ENCODE measurements around the gene SLC12A4.

Gene SLC12A4

GRCh38 chr16:67931712-67932461, 36.5 kb downstream of the SLC12A4 start, which contains the start of gene CTRL:
CTRL (minus strand) TSS chr16:67931862; CDS start chr16:67931852, 10 bp downstream.
- no peak for TF ChIP-seq CTCF (IDR thresholded peaks at IDR 0.05)

GRCh38 chr16:67930678-67931211, 37.7 kb downstream of the SLC12A4 start:
- no peak for TF ChIP-seq CTCF (IDR thresholded peaks at IDR 0.05)

GRCh38 chr16:67930191-67930590, 38.2 kb downstream of the SLC12A4 start:
- no peak for TF ChIP-seq CTCF (IDR thresholded peaks at IDR 0.05)

GRCh38 chr16:67928561-67929364, 39.7 kb downstream of the SLC12A4 start:
- TF ChIP-seq CTCF (IDR thresholded peaks at IDR 0.05): peak; percentile 91

GRCh38 chr16:67928147-67928546, 40.3 kb downstream of the SLC12A4 start:
- no peak for TF ChIP-seq CTCF (IDR thresholded peaks at IDR 0.05)

- TF ChIP-seq CTCF (IDR thresholded peaks at IDR 0.05): no peak
Measured at GRCh38 chr16:67927131-67927941, 41.1 kb downstream of the SLC12A4 start.

- no peak for TF ChIP-seq CTCF (IDR thresholded peaks at IDR 0.05)
Measured at GRCh38 chr16:67926181-67926750, 42.2 kb downstream of the SLC12A4 start.
